ENCODE results near the gene FOXP3. TPM values are rescaled to one million over a fixed set of nuclear protein-coding genes. Genes with fewer than 3 reads are reported as not detected.

Gene FOXP3
- total RNA-seq, 1 experiment from 2014 or later, result not detected

- ChIA-PET POLR2A (ENCODE audit: low non-redundant PET) (no interaction called here), CTCF (no interaction called here)
- Histone ChIP-seq H3K4me3 (ENCODE audit: low read depth, low read length, poor library complexity, severe bottlenecking) (no peak overlapping the region), H3K4me1 (ENCODE audit: insufficient read depth, low read length, poor library complexity, severe bottlenecking) (peaks cover 7% of the 10 kb centered on the region), H3K36me3 (ENCODE audit: insufficient read depth, low read length, poor library complexity, severe bottlenecking) (no peaks in the 10 kb centered on the region), H3K9me3 (ENCODE audit: low read depth, low read length, poor library complexity, severe bottlenecking) (no peaks in the 10 kb centered on the region), H3K27me3 (replicated peaks; ENCODE audit: insufficient read depth, low read depth, low read length, poor library complexity) (no peaks in the 10 kb centered on the region), H3K27ac (ENCODE audit: low read depth, low read length, poor library complexity, severe bottlenecking) (no peak overlapping the region)
- intact Hi-C loops (cut with micrococcal nuclease; ENCODE audit: unreplicated experiment), result no loop called here
- TF ChIP-seq CTCF (conservative IDR thresholded peaks at IDR 0.05; ENCODE audit: low read depth, low read length) (no peak), EZH2 (IDR thresholded peaks at IDR 0.05; ENCODE audit: borderline replicate concordance, low read depth, low read length, poor library complexity, severe bottlenecking) (no peak)
- no peak for DNase-seq (ENCODE audit: low spot score)
- no TSS peak for BruUV-seq (replicated peaks)
Measured at GRCh38 chrX:49266523-49267445, 2.3 kb upstream of the FOXP3 start.

- H3K27me3 ChIP-seq (replicated peaks; ENCODE audit: insufficient read depth, low read depth, low read length, poor library complexity), result no peaks in the 10 kb centered on the region
- H3K27ac ChIP-seq (ENCODE audit: low read depth, low read length, poor library complexity, severe bottlenecking), result no peak overlapping the region
- H3K4me3 ChIP-seq (ENCODE audit: low read depth, low read length, poor library complexity, severe bottlenecking), result no peak overlapping the region
- H3K9me3 ChIP-seq (ENCODE audit: low read depth, low read length, poor library complexity, severe bottlenecking), result no peaks in the 10 kb centered on the region
- no peaks in the 10 kb centered on the region for H3K36me3 ChIP-seq (ENCODE audit: insufficient read depth, low read length, poor library complexity, severe bottlenecking)
- intact Hi-C loops (cut with micrococcal nuclease; ENCODE audit: unreplicated experiment), result no loop called here
- CTCF ChIA-PET, result no interaction called here
- no peak for DNase-seq (ENCODE audit: low spot score)
- H3K4me1 ChIP-seq (ENCODE audit: insufficient read depth, low read length, poor library complexity, severe bottlenecking), result no peaks in the 10 kb centered on the region
- POLR2A ChIA-PET (ENCODE audit: low non-redundant PET), result no interaction called here
- BruUV-seq (replicated peaks), result no TSS peak
- TF ChIP-seq EZH2 (IDR thresholded peaks at IDR 0.05; ENCODE audit: borderline replicate concordance, low read depth, low read length, poor library complexity, severe bottlenecking), result no peak
- no peak for TF ChIP-seq CTCF (conservative IDR thresholded peaks at IDR 0.05; ENCODE audit: low read depth, low read length)
Measured at GRCh38 chrX:49263631-49264030, 879 bp downstream of the FOXP3 start.

GRCh38 chrX:49262603-49263002 is 1.9 kb downstream of the FOXP3 start:
- H3K27me3 ChIP-seq (replicated peaks; ENCODE audit: insufficient read depth, low read depth, low read length, poor library complexity), result no peaks in the 10 kb centered on the region
- POLR2A ChIA-PET (ENCODE audit: low non-redundant PET), result no interaction called here
- no peaks in the 10 kb centered on the region for H3K36me3 ChIP-seq (ENCODE audit: insufficient read depth, low read length, poor library complexity, severe bottlenecking)
- H3K27ac ChIP-seq (ENCODE audit: low read depth, low read length, poor library complexity, severe bottlenecking), result no peak overlapping the region
- no peak for TF ChIP-seq CTCF (conservative IDR thresholded peaks at IDR 0.05; ENCODE audit: low read depth, low read length)
- TF ChIP-seq EZH2 (IDR thresholded peaks at IDR 0.05; ENCODE audit: borderline replicate concordance, low read depth, low read length, poor library complexity, severe bottlenecking), result no peak
- CTCF ChIA-PET, result no interaction called here
- intact Hi-C loops (cut with micrococcal nuclease; ENCODE audit: unreplicated experiment), result no loop called here
- no peak for DNase-seq (ENCODE audit: low spot score)
- H3K4me3 ChIP-seq (ENCODE audit: low read depth, low read length, poor library complexity, severe bottlenecking), result no peak overlapping the region
- no peaks in the 10 kb centered on the region for H3K9me3 ChIP-seq (ENCODE audit: low read depth, low read length, poor library complexity, severe bottlenecking)
- H3K4me1 ChIP-seq (ENCODE audit: insufficient read depth, low read length, poor library complexity, severe bottlenecking), result no peaks in the 10 kb centered on the region
- BruUV-seq (replicated peaks), result no TSS peak

All from A673 (cell line).